ENCODE data around the gene SLC39A7.

SLC39A7 gene

GRCh38 chr6:33166363-33166762, 34.3 kb upstream of the SLC39A7 start:
- no peak overlapping the region for H3K4me3 ChIP-seq (ENCODE audit: control insufficient read depth, low read depth, low read length)
- no peak for TF ChIP-seq CTCF (IDR thresholded peaks at IDR 0.05; ENCODE audit: control insufficient read depth, insufficient read depth, low read depth, low read length, missing control alignments)
- DNase-seq (ENCODE audit: low read depth), result no peak

GRCh38 chr6:33166811-33167210, 33.9 kb upstream of the SLC39A7 start:
- no peak for TF ChIP-seq CTCF (IDR thresholded peaks at IDR 0.05; ENCODE audit: control insufficient read depth, insufficient read depth, low read depth, low read length, missing control alignments)
- H3K4me3 ChIP-seq (ENCODE audit: control insufficient read depth, low read depth, low read length), result no peak overlapping the region
- DNase-seq (ENCODE audit: low read depth), result no peak

GRCh38 chr6:33167374-33168283, 33.0 kb upstream of the SLC39A7 start:
- TF ChIP-seq CTCF (IDR thresholded peaks at IDR 0.05; ENCODE audit: control insufficient read depth, insufficient read depth, low read depth, low read length, missing control alignments), result no peak
- no peak for DNase-seq (ENCODE audit: low read depth)
- H3K4me3 ChIP-seq (ENCODE audit: control insufficient read depth, low read depth, low read length), result no peak overlapping the region

- no peak for TF ChIP-seq CTCF (IDR thresholded peaks at IDR 0.05; ENCODE audit: control insufficient read depth, insufficient read depth, low read depth, low read length, missing control alignments)
- H3K4me3 ChIP-seq (ENCODE audit: control insufficient read depth, low read depth, low read length), result no peak overlapping the region
- DNase-seq (ENCODE audit: low read depth), result no peak
Measured at GRCh38 chr6:33168284-33168601, 32.4 kb upstream of the SLC39A7 start.

GRCh38 chr6:33168639-33169038, 32.0 kb upstream of the SLC39A7 start:
- no peak overlapping the region for H3K4me3 ChIP-seq (ENCODE audit: control insufficient read depth, low read depth, low read length)
- TF ChIP-seq CTCF (IDR thresholded peaks at IDR 0.05; ENCODE audit: control insufficient read depth, insufficient read depth, low read depth, low read length, missing control alignments), result no peak
- DNase-seq (ENCODE audit: low read depth), result no peak

GRCh38 chr6:33169291-33170175, 31.1 kb upstream of the SLC39A7 start:
- DNase-seq (ENCODE audit: low read depth), result no peak
- TF ChIP-seq CTCF (IDR thresholded peaks at IDR 0.05; ENCODE audit: control insufficient read depth, insufficient read depth, low read depth, low read length, missing control alignments), result no peak
- H3K4me3 ChIP-seq (ENCODE audit: control insufficient read depth, low read depth, low read length), result no peak overlapping the region

Data from AG09309 (cell line).